GM18519 (cell line): ENCODE measurements around the gene GNPAT.

ENCODE experiments used
- ATAC-seq: cut with Tn5 transposase; IDR thresholded peaks from one replicate; pipeline ENCODE4 v1.9.1; 2021; ENCODE audit warnings: mild to moderate bottlenecking, moderate library complexity; ENCODE audit not compliant: unreplicated experiment, low FRiP score

The GNPAT gene

GRCh38 chr1:231240531-231240882 lies 505 bp upstream of the GNPAT start:
- ATAC-seq: no peak

GRCh38 chr1:231241750-231242149 lies 738 bp downstream of the GNPAT start:
- ATAC-seq: no peak

DNA sequence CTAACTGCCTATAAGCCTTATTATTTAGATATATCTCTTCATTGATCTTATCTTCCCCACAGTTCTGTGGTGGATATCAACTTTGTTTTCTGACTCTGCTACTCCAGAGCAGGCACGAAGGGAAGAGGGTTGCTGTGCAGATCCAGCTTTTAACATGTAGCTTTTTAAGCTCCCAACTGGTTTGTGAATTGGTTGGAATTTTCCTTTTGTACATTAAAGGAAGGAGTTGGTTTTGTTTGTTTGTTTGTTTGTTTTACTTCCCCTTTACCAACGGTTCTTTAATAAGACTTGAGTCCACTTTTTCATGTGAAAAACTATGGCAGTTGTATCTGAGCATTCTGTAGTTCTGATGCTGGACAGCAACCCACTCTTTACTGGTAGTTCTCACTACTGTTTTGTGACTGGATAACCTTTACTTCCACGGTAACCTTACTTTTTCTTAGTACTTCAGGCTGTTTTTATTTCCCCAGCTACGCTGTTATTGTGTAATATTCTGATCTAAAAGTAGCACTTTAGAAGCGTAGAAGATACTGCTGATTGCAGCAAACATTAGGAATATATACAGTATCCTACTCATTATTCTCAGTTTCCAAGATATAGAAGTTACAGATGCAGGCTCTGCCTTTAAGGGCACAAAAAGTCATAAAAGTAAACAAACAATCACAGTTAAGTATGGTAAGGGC lies 1.6 kb downstream of the GNPAT start:
- no peak for ATAC-seq

GRCh38 chr1:231248778-231249177 lies 7.8 kb downstream of the GNPAT start:
- no peak for ATAC-seq

DNA sequence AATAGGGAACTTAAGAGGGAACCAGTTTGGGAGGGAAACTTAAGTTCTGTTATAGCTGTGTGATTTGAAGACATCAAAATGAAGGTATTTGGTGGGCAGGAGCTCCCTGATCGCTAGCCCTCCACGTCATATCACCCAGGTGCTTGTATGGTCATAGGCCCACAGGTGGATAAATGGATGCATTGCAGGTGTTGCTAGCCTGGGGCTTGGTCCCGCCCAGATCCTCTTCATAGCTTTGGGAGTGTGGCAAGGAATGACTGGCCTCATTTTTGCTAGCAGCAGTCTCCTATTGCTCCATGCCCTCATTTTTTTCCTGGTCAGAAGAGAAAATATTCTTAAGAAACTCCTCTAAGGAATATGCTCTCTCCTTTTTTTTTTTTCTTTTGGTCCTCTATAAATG lies 11.3 kb downstream of the GNPAT start:
- ATAC-seq: no peak

- ATAC-seq: no peak
Measured at GRCh38 chr1:231260351-231260750, 19.3 kb downstream of the GNPAT start.

- no peak for ATAC-seq
Measured at GRCh38 chr1:231264642-231265041, 23.6 kb downstream of the GNPAT start.

- no peak for ATAC-seq
Measured at GRCh38 chr1:231265379-231265778, 24.4 kb downstream of the GNPAT start.

- no peak for ATAC-seq
Measured at GRCh38 chr1:231266811-231267322, 25.9 kb downstream of the GNPAT start.

DNA sequence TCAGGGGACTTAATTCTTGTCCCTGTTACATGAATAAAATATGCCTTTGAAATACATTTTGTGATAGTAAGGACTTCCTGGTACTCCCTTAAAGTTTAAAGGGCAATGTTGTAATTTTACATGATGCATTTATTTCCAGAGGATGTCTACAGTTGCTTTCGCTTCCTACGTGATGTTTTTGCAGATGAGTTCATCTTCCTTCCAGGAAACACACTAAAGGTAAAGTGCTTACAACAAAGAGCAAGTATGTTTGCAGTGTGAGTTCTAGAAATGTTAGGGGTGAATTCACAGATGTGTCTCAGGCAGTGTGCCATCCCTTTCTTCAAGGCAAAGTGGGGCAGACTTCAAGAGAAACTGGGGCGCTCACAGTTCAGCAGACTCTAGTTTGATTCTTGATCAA lies 31.2 kb downstream of the GNPAT start:
- ATAC-seq: no peak

GRCh38 chr1:231272880-231273279 lies 31.9 kb downstream of the GNPAT start:
- ATAC-seq: no peak

DNA sequence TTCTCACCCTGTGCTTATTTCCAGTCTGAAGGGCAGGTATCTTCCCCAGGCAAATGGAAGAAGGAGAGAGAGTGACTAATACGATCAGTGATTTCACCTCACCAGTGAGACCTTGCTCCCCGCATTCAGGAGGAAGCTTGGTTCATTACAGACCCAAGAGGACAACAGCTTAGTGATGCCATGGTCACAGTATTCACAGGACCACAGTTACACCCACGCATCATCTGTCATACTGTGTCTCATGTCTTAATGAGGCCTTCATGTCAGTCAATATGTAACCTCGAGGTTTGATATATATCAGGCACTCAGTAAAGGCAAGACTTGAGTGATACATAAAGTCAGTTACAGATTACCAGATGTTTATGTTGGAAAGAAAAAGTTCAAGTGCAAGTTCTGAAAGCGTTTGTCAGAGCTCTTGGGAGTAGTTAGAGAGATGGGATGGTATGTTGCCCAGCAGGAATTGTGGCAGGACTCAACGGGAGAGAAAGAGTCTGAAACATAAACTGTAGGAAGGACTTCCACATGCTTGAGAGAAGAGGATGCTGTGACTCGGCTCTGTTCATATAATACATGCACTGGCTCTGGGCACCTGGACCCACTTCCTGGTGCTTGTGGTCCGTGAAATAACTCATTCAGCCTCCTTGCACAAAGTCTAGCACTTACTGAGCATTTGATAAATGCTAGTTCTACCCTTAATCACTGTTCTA lies 33.3 kb downstream of the GNPAT start:
- ATAC-seq: no peak

GRCh38 chr1:231278100-231278790 lies 37.2 kb downstream of the GNPAT start:
- ATAC-seq: no peak

- no peak for ATAC-seq
Measured at GRCh38 chr1:231279081-231279480, 38.1 kb downstream of the GNPAT start.

- no peak for ATAC-seq
Measured at GRCh38 chr1:231279683-231280082, 38.7 kb downstream of the GNPAT start.

GRCh38 chr1:231284441-231284840 lies 43.4 kb downstream of the GNPAT start:
- no peak for ATAC-seq

GRCh38 chr1:231286603-231287002 lies 45.6 kb downstream of the GNPAT start:
- no peak for ATAC-seq

DNA sequence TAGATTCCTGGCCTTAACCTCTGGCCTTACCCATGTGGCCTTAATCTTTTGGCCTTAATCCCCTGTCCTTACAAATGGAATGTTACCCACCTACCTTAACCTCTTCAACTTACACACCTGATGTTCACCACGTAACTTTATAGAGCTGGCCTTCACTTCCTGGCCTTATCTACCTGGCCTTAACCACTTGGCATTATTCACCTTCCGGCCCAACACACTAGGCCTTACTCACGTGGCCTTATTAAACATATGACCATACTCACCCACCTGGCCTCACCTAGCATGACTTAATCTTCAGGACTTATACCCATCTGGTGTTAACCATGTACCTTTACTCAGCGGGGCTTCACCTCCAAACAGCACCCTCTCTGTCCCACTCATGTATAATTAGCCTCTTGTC lies 54.9 kb downstream of the GNPAT start:
- ATAC-seq: no peak

DNA sequence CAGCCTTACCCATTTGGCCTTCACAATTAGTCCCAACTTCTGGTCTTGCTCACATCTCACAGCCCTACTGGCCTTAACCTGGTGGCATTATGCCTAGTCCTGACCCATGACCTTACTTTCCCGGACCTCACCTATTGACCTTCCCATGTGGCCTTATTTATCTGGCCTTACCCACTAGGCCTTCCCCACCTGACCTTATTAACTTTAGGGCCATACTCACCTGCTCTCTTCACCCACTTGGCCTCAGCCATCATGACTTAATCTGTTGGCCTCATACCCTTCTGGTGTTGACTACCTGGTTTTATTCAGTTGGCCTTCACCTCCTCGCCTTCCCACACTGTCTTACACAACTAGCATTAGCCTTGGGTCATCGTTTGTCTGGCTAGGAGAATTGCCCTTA lies 61.0 kb downstream of the GNPAT start:
- no peak for ATAC-seq

DNA sequence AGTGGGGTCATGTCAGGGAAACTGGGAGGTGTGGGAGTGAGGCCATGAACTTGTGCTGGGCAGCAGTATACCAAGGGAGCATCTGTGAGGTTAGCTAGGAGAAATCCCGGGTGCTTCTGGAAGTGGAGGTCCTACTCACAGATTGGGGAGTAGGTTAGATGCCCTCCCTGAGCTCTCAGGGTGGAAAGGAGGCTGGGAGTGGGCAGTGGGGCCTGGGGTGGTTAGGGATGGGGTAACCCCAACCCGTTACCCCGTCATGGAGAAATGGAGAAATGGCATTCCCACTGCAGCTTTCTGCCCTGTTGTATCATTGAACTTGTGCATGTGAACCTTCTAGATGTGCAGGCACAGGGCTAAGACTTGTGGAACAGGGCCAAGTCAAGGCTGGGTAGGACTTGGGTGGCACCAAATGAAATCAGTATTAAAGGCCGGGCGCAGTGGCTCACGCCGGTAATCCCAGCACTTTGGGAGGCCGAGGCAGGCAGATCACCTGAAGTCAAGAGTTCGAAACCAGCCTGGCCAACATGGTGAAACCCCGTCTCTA lies 69.5 kb downstream of the GNPAT start:
- no peak for ATAC-seq

- no peak for ATAC-seq
Measured at GRCh38 chr1:231311720-231312431, 70.9 kb downstream of the GNPAT start.
